ENCODE results near the gene NCF4.

- no peak for TF ChIP-seq CTCF (IDR thresholded peaks at IDR 0.05)
- TF ChIP-seq ZFX (IDR thresholded peaks at IDR 0.05; ENCODE audit: borderline replicate concordance): no peak
Observed at GRCh38 chr22:36814801-36815200, 46.0 kb upstream of the NCF4 start.

All from 22Rv1 (cell line).